Measurements from ENCODE around the gene RSPRY1. TPM values are rescaled to one million over a fixed set of nuclear protein-coding genes. Genes with fewer than 3 reads are reported as not detected.
"Not testable (repeated sequence)": the region's sequence is repeated elsewhere in the genome, so short reads cannot be mapped to it uniquely, and the experiment has no call there.

Gene RSPRY1
- total RNA-seq, 6 experiments from 2014 or later, result 38.8 to 51.9 (median 47.7) TPM

- H3K27ac Mint-ChIP-seq, result peak overlapping the region; percentile 87
- H3K4me1 Mint-ChIP-seq (ENCODE audit: low read depth), result peaks cover 82% of the 10 kb centered on the region
- H3K9me3 Mint-ChIP-seq, result no peaks in the 10 kb centered on the region
- H3K27me3 Mint-ChIP-seq (ENCODE audit: insufficient read depth), result no peaks in the 10 kb centered on the region
- peak overlapping the region; percentile 75 for H3K4me3 Mint-ChIP-seq
- peak; percentile 89 for DNase-seq
- TF ChIP-seq, protein P1, sequence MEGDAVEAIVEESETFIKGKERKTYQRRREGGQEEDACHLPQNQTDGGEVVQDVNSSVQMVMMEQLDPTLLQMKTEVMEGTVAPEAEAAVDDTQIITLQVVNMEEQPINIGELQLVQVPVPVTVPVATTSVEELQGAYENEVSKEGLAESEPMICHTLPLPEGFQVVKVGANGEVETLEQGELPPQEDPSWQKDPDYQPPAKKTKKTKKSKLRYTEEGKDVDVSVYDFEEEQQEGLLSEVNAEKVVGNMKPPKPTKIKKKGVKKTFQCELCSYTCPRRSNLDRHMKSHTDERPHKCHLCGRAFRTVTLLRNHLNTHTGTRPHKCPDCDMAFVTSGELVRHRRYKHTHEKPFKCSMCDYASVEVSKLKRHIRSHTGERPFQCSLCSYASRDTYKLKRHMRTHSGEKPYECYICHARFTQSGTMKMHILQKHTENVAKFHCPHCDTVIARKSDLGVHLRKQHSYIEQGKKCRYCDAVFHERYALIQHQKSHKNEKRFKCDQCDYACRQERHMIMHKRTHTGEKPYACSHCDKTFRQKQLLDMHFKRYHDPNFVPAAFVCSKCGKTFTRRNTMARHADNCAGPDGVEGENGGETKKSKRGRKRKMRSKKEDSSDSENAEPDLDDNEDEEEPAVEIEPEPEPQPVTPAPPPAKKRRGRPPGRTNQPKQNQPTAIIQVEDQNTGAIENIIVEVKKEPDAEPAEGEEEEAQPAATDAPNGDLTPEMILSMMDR (IDR thresholded peaks at IDR 0.05), result no peak
- peaks cover 29% of the 10 kb centered on the region for H3K36me3 Mint-ChIP-seq (ENCODE audit: low read depth)
Measured at GRCh38 chr16:57194512-57194911, 8.4 kb downstream of the RSPRY1 start.

DNA sequence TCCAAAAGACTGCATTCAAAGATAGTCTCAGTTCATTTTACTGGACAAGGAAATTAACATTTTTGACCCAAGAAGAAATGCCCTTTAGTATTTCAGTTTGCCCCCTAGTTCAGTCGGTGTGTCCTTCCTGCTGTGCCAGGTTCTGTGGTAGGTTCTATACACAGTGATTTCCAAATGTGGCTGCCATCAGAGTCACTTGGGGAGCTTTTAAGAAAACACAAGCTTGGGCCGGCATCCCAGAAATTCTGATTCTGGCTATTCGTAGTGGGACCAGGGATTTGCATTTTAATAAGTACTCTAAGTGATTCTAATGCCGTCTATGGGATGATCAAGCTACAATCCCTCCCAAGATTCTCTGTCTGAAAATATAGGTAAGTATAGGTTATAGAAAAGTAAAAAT, 10.2 kb downstream of the RSPRY1 start:
- Mint-ChIP-seq H3K4me3 (no peak overlapping the region), H3K36me3 (ENCODE audit: low read depth) (peaks cover 29% of the 10 kb centered on the region), H3K4me1 (ENCODE audit: low read depth) (peaks cover 65% of the 10 kb centered on the region), H3K27ac (peak overlapping the region; percentile 58), H3K9me3 (no peaks in the 10 kb centered on the region), H3K27me3 (ENCODE audit: insufficient read depth) (no peaks in the 10 kb centered on the region)
- DNase-seq, result no peak
- TF ChIP-seq, protein P1 (IDR thresholded peaks at IDR 0.05), result no peak

GRCh38 chr16:57196753-57197152, 10.6 kb downstream of the RSPRY1 start:
- H3K36me3 Mint-ChIP-seq (ENCODE audit: low read depth), result peaks cover 29% of the 10 kb centered on the region
- H3K4me3 Mint-ChIP-seq, result no peak overlapping the region
- H3K27ac Mint-ChIP-seq, result peak overlapping the region; percentile 60
- H3K9me3 Mint-ChIP-seq, result no peaks in the 10 kb centered on the region
- TF ChIP-seq, protein P1 (IDR thresholded peaks at IDR 0.05), result no peak
- no peaks in the 10 kb centered on the region for H3K27me3 Mint-ChIP-seq (ENCODE audit: insufficient read depth)
- H3K4me1 Mint-ChIP-seq (ENCODE audit: low read depth), result peaks cover 61% of the 10 kb centered on the region
- DNase-seq, result no peak

- H3K9me3 Mint-ChIP-seq; H3K27me3 Mint-ChIP-seq (ENCODE audit: insufficient read depth); DNase-seq; H3K27ac Mint-ChIP-seq; H3K4me3 Mint-ChIP-seq: not testable (repeated sequence)
- Mint-ChIP-seq H3K4me1 (ENCODE audit: low read depth) (peaks cover 41% of the 10 kb centered on the region), H3K36me3 (ENCODE audit: low read depth) (peaks cover 25% of the 10 kb centered on the region)
Measured at GRCh38 chr16:57200321-57200720, 14.2 kb downstream of the RSPRY1 start.

- not testable (repeated sequence) for H3K27ac Mint-ChIP-seq; H3K9me3 Mint-ChIP-seq; H3K4me3 Mint-ChIP-seq; H3K27me3 Mint-ChIP-seq (ENCODE audit: insufficient read depth); DNase-seq
- H3K36me3 Mint-ChIP-seq (ENCODE audit: low read depth), result peaks cover 25% of the 10 kb centered on the region
- H3K4me1 Mint-ChIP-seq (ENCODE audit: low read depth), result peaks cover 39% of the 10 kb centered on the region
Measured at GRCh38 chr16:57200926-57201325, 14.8 kb downstream of the RSPRY1 start.

DNA sequence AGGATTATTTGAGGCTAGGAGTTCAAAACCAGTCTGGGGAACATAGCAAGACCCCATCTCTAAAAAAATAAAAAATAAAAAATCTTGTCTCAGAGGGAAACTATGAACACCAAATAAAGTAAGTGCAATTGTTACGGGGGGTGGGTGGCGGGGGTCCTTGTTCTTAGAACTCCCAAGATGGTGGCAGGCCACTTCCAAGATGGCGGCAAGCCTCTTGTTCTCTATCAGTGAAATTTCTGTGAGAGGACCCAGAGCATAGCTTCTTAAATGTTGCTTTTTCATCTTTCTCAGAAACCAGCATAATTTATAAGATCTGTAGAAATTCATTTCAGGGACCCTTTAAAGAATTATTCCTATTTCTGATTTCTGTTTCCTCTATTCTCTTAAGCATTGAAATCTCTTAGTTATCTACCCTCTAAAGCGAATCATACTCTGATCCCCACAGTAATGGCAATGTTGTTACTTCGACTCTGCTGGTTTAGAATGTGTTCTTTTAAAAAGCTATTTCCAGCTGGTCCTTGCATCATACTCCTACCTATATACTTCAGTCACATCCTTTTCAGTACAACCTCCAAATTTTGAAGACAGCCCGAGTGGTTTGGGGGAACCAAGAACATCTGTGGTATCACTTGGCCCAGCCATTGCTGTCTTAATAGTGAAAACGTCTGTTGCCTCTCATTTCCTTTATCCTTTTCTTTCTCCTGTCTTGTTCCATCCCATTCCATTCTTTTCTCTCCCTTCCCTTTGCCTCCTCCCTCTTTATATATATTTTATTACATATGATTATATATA, 16.2 kb downstream of the RSPRY1 start:
- Mint-ChIP-seq H3K4me3 (no peak overlapping the region), H3K36me3 (ENCODE audit: low read depth) (peaks cover 18% of the 10 kb centered on the region; the same call in 1 of the 2 replicates), H3K27me3 (ENCODE audit: insufficient read depth) (no peaks in the 10 kb centered on the region), H3K27ac (no peak overlapping the region), H3K4me1 (ENCODE audit: low read depth) (peaks cover 25% of the 10 kb centered on the region), H3K9me3 (no peaks in the 10 kb centered on the region)
- TF ChIP-seq, protein P1 (IDR thresholded peaks at IDR 0.05), result no peak
- DNase-seq, result no peak

All from HFFc6 (cell line).